Measurements from ENCODE around the gene SMPD2. TPM values are rescaled to one million over a fixed set of nuclear protein-coding genes. Genes with fewer than 3 reads are reported as not detected.

SMPD2 gene
- total RNA-seq, result 10 to 100 TPM; 14.3 to 14.6 TPM

- Mint-ChIP-seq H3K9me3 (ENCODE audit: low read depth) (no peaks in the 10 kb centered on the region), H3K4me3 (peak within 1 kb of the TSS; percentile 88), H3K4me1 (peaks cover 29% of the 10 kb centered on the region), H3K27ac (peak within 1 kb of the TSS; percentile 77), H3K27me3 (no peaks in the 10 kb centered on the region), H3K36me3 (peaks cover 15% of the 10 kb centered on the region)
- peak; percentile 93 for ATAC-seq
- CTCF ChIA-PET, result interaction anchor here (0.8 to 5.8 kb wide), 5 partner anchors 10 to 73 kb away, joined by 3 to 40 read pairs (median 9); partner anchors contain the start of genes CD164 and MICAL1
- peak; percentile 84 for DNase-seq
Observed at GRCh38 chr6:109440331-109441068, at the start of gene SMPD2, which contains the start of gene PPIL6. SMPD2 (plus strand) TSS chr6:109440724; CDS start chr6:109441122, 398 bp downstream. PPIL6 (minus strand) TSS chr6:109440628; CDS start chr6:109440590, 38 bp downstream.

- CTCF ChIA-PET, result interaction anchor here (1.1 to 2.6 kb wide), 3 partner anchors 9 to 205 kb away, joined by 3 to 15 read pairs (median 10); no protein-coding TSS in a partner anchor
- ATAC-seq (no peak), DNase-seq (no peak)
- Mint-ChIP-seq H3K9me3 (ENCODE audit: low read depth) (no peaks in the 10 kb centered on the region), H3K27me3 (no peaks in the 10 kb centered on the region), H3K4me1 (peaks cover 7% of the 10 kb centered on the region), H3K36me3 (no peaks in the 10 kb centered on the region), H3K27ac (no peak overlapping the region), H3K4me3 (no peak overlapping the region)
Observed at GRCh38 chr6:109393157-109393885, 47.2 kb upstream of the SMPD2 start.

GRCh38 chr6:109393886-109394281 is 46.6 kb upstream of the SMPD2 start:
- Mint-ChIP-seq H3K4me1 (peaks cover 7% of the 10 kb centered on the region), H3K36me3 (no peaks in the 10 kb centered on the region), H3K27me3 (no peaks in the 10 kb centered on the region), H3K4me3 (no peak overlapping the region), H3K27ac (no peak overlapping the region), H3K9me3 (ENCODE audit: low read depth) (no peaks in the 10 kb centered on the region)
- DNase-seq (no peak), ATAC-seq (no peak)
- CTCF ChIA-PET, result interaction anchor here (1.3 to 2.6 kb wide), 2 partner anchors 10 to 207 kb away, joined by 4 to 15 read pairs; no protein-coding TSS in a partner anchor

GRCh38 chr6:109396046-109396718 is 44.3 kb upstream of the SMPD2 start:
- Mint-ChIP-seq H3K27ac (no peak overlapping the region), H3K4me3 (no peak overlapping the region), H3K36me3 (no peaks in the 10 kb centered on the region), H3K9me3 (ENCODE audit: low read depth) (no peaks in the 10 kb centered on the region), H3K27me3 (no peaks in the 10 kb centered on the region), H3K4me1 (peaks cover 7% of the 10 kb centered on the region)
- DNase-seq, result no peak
- no peak for ATAC-seq
- CTCF ChIA-PET, result interaction anchor here (0.6 to 2.2 kb wide), 5 partner anchors 10 to 1261 kb away, joined by 3 to 9 read pairs (median 4); no protein-coding TSS in a partner anchor

GRCh38 chr6:109397020-109397419 is 43.5 kb upstream of the SMPD2 start:
- Mint-ChIP-seq H3K4me3 (no peak overlapping the region), H3K4me1 (peaks cover 4% of the 10 kb centered on the region), H3K27ac (no peak overlapping the region), H3K27me3 (no peaks in the 10 kb centered on the region), H3K9me3 (ENCODE audit: low read depth) (no peaks in the 10 kb centered on the region), H3K36me3 (no peaks in the 10 kb centered on the region)
- CTCF ChIA-PET, result interaction anchor here (0.6 to 2.2 kb wide), 4 partner anchors 11 to 1261 kb away, joined by 3 to 9 read pairs (median 4); no protein-coding TSS in a partner anchor
- ATAC-seq (no peak), DNase-seq (no peak)

GRCh38 chr6:109406196-109406595 is 34.3 kb upstream of the SMPD2 start:
- Mint-ChIP-seq H3K9me3 (ENCODE audit: low read depth) (no peaks in the 10 kb centered on the region), H3K27ac (no peak overlapping the region), H3K4me3 (no peak overlapping the region), H3K36me3 (no peaks in the 10 kb centered on the region), H3K4me1 (no peaks in the 10 kb centered on the region), H3K27me3 (peaks cover 9% of the 10 kb centered on the region)
- ATAC-seq (no peak), DNase-seq (no peak)
- CTCF ChIA-PET, result interaction anchor here (0.9 kb wide), 1 partner anchor 400 kb away, joined by 3 read pairs; no protein-coding TSS in a partner anchor

- Mint-ChIP-seq H3K9me3 (ENCODE audit: low read depth) (no peaks in the 10 kb centered on the region), H3K4me3 (no peak overlapping the region), H3K27ac (no peak overlapping the region), H3K4me1 (no peaks in the 10 kb centered on the region), H3K36me3 (no peaks in the 10 kb centered on the region), H3K27me3 (peaks cover 29% of the 10 kb centered on the region)
- CTCF ChIA-PET, result interaction anchor here (1.1 to 1.3 kb wide), 2 partner anchors 10 to 619 kb away, joined by 3 read pairs; no protein-coding TSS in a partner anchor
- no peak for DNase-seq
- no peak for ATAC-seq
Observed at GRCh38 chr6:109411034-109411433, 29.5 kb upstream of the SMPD2 start.

- H3K27ac Mint-ChIP-seq, result no peak overlapping the region
- DNase-seq (no peak), ATAC-seq (no peak)
- H3K4me3 Mint-ChIP-seq, result no peak overlapping the region
- H3K27me3 Mint-ChIP-seq, result peaks cover 16% of the 10 kb centered on the region
- CTCF ChIA-PET, result no interaction called here
- H3K4me1 Mint-ChIP-seq, result no peaks in the 10 kb centered on the region
- no peaks in the 10 kb centered on the region for H3K36me3 Mint-ChIP-seq
- no peaks in the 10 kb centered on the region for H3K9me3 Mint-ChIP-seq (ENCODE audit: low read depth)
Observed at GRCh38 chr6:109417646-109418045, 22.9 kb upstream of the SMPD2 start.

GRCh38 chr6:109420751-109421150 is 19.8 kb upstream of the SMPD2 start:
- no peak overlapping the region for H3K27ac Mint-ChIP-seq
- DNase-seq, result no peak
- H3K4me3 Mint-ChIP-seq, result no peak overlapping the region
- CTCF ChIA-PET, result interaction anchor here (1.1 kb wide), 1 partner anchor 9 kb away, joined by 3 read pairs; no protein-coding TSS in a partner anchor
- peaks cover 1% of the 10 kb centered on the region for H3K4me1 Mint-ChIP-seq
- no peaks in the 10 kb centered on the region for H3K36me3 Mint-ChIP-seq
- no peak for ATAC-seq
- H3K9me3 Mint-ChIP-seq (ENCODE audit: low read depth), result no peaks in the 10 kb centered on the region
- peaks cover 4% of the 10 kb centered on the region for H3K27me3 Mint-ChIP-seq

- Mint-ChIP-seq H3K9me3 (ENCODE audit: low read depth) (no peaks in the 10 kb centered on the region), H3K27me3 (peaks cover 4% of the 10 kb centered on the region), H3K27ac (no peak overlapping the region), H3K4me1 (peaks cover 1% of the 10 kb centered on the region), H3K4me3 (no peak overlapping the region), H3K36me3 (no peaks in the 10 kb centered on the region)
- CTCF ChIA-PET, result interaction anchor here (1.1 kb wide), 1 partner anchor 9 kb away, joined by 3 read pairs; no protein-coding TSS in a partner anchor
- DNase-seq (no peak), ATAC-seq (no peak)
Observed at GRCh38 chr6:109421184-109421583, 19.3 kb upstream of the SMPD2 start.

- CTCF ChIA-PET, result interaction anchor here (0.9 to 1.0 kb wide), 2 partner anchors 12 to 17 kb away, joined by 3 read pairs; no protein-coding TSS in a partner anchor
- Mint-ChIP-seq H3K9me3 (ENCODE audit: low read depth) (no peaks in the 10 kb centered on the region), H3K4me3 (no peak overlapping the region), H3K27me3 (peaks cover 9% of the 10 kb centered on the region), H3K4me1 (peaks cover 1% of the 10 kb centered on the region), H3K36me3 (no peaks in the 10 kb centered on the region), H3K27ac (no peak overlapping the region)
- ATAC-seq, result no peak
- DNase-seq, result no peak
Observed at GRCh38 chr6:109424946-109425345, 15.6 kb upstream of the SMPD2 start.

GRCh38 chr6:109428889-109429477 is 11.5 kb upstream of the SMPD2 start:
- Mint-ChIP-seq H3K4me1 (peaks cover 1% of the 10 kb centered on the region), H3K36me3 (no peaks in the 10 kb centered on the region), H3K4me3 (no peak overlapping the region), H3K9me3 (ENCODE audit: low read depth) (no peaks in the 10 kb centered on the region), H3K27ac (no peak overlapping the region), H3K27me3 (peaks cover 12% of the 10 kb centered on the region)
- no peak for ATAC-seq
- DNase-seq, result no peak
- CTCF ChIA-PET, result interaction anchor here (1.5 kb wide), 1 partner anchor 46 kb away, joined by 4 read pairs; no protein-coding TSS in a partner anchor
